Uterus (tissue), 4 donors: Measurements from ENCODE around the gene ST3GAL6. TPM values are rescaled to one million over a fixed set of nuclear protein-coding genes. Genes with fewer than 3 reads are reported as not detected.

Source experiments
- DNase-seq, 2 donors: peaks; one replicate each; pipeline ENCODE4 v3.0.0-alpha.2; 2019 to 2020
- H3K27ac ChIP-seq, 2 donors: fragments of 200-600 bp; sonication (generic); 1 replicate in 1 of 2; 2 replicates in 1 of 2; pipeline ENCODE4 v1.5.1; 2016 to 2018
- H3K27me3 ChIP-seq, 2 donors: fragments of 200-600 bp; sonication (generic); one replicate each; pipeline ENCODE4 v1.5.1; 2018 to 2019; ENCODE audit warnings: control low read depth in 1 of 2
- H3K36me3 ChIP-seq, 2 donors: fragments of 200-600 bp; sonication (generic); one replicate each; pipeline ENCODE4 v1.5.1; 2019; ENCODE audit warnings: control low read depth in 1 of 2
- H3K4me1 ChIP-seq, 2 donors: fragments of 200-600 bp; sonication (generic); one replicate each; pipeline ENCODE4 v1.5.1; 2018 to 2019; ENCODE audit warnings: control low read depth in 1 of 2
- H3K4me3 ChIP-seq, 2 donors: fragments of 200-600 bp; sonication (generic); 1 replicate in 1 of 2; 2 replicates in 1 of 2; pipeline ENCODE4 v1.5.1; 2018 to 2019; ENCODE audit warnings: mild to moderate bottlenecking in 1 of 2
- H3K9me3 ChIP-seq, 2 donors: fragments of 200-600 bp; sonication (generic); one replicate each; pipeline ENCODE4 v1.5.1; 2019; ENCODE audit warnings: control low read depth in 1 of 2
- POLR2A ChIP-seq, 2 donors: fragments of 450-650 bp; IDR thresholded peaks; one replicate each; pipeline ENCODE4 v1.6.1; 2016; ENCODE audit warnings: antibody characterized with exemption in 2 of 2, mild to moderate bottlenecking in 1 of 2, moderate library complexity in 1 of 2
- intact Hi-C: fragments of 100-400 bp; cut with DNase I; formaldehyde crosslinking; loops from one replicate; pipeline ENCODE4 v1.15.1; 2023; ENCODE audit warnings: low total_unique reads
- total RNA-seq, 4 donors: library from RNA; depleted of rRNA in 3 of 4; stranded (reverse); fragments of >200 nt in 3 of 4; gene quantifications; one replicate each; pipeline versions ENCODE4 v1.1.0 to v1.2.4, GENCODE V29; 2014 to 2023
- TF ChIP-seq, protein P1 (sequence below), 4 experiments: fragments of 200-600 bp in 2 of 4; fragments of 450-650 bp in 2 of 4; sonication (generic) in 2 of 4; IDR thresholded peaks; one replicate each; pipeline ENCODE4 v1.5.1; 2016 to 2019; ENCODE audit warnings: antibody characterized with exemption in 4 of 4, mild to moderate bottlenecking in 2 of 4, moderate library complexity in 1 of 4
- donor health status: DM: yes; HTN: yes; CAD: no.

Gene ST3GAL6
- total RNA-seq, 4 donors from 2014 or later = 1.8 to 14.9 (median 9.6) TPM

DNA sequence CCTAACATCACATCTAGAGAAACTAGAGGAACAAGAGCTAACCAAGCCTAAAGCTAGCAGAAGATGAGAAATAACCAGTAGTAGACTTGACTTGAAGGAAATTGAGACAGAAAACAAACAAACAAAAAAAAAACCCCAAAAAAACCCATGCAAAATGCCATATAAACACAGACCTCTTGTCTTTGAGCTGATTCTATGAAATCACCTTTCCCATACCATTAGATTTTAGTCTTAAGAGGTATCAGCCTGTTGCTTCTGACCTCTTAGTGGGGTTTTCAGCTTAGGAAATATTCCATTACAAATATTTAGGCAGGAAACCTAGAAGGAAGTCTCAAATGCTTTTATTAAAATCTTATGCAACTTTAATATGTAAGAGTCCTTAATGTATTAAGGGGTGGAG lies 23.9 kb upstream of the ST3GAL6 start:
- H3K27me3 ChIP-seq = no peaks in the 10 kb centered on the region
- no peaks in the 10 kb centered on the region for H3K9me3 ChIP-seq
- H3K36me3 ChIP-seq = no peaks in the 10 kb centered on the region
- DNase-seq = no peak
- H3K27ac ChIP-seq = no peak overlapping the region
- intact Hi-C loops = no loop called here
- H3K4me1 ChIP-seq = no peaks in the 10 kb centered on the region
- no peak overlapping the region for H3K4me3 ChIP-seq
- TF ChIP-seq, protein P1, sequence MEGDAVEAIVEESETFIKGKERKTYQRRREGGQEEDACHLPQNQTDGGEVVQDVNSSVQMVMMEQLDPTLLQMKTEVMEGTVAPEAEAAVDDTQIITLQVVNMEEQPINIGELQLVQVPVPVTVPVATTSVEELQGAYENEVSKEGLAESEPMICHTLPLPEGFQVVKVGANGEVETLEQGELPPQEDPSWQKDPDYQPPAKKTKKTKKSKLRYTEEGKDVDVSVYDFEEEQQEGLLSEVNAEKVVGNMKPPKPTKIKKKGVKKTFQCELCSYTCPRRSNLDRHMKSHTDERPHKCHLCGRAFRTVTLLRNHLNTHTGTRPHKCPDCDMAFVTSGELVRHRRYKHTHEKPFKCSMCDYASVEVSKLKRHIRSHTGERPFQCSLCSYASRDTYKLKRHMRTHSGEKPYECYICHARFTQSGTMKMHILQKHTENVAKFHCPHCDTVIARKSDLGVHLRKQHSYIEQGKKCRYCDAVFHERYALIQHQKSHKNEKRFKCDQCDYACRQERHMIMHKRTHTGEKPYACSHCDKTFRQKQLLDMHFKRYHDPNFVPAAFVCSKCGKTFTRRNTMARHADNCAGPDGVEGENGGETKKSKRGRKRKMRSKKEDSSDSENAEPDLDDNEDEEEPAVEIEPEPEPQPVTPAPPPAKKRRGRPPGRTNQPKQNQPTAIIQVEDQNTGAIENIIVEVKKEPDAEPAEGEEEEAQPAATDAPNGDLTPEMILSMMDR (IDR thresholded peaks at IDR 0.05) = no peak
- no peak for TF ChIP-seq POLR2A (IDR thresholded peaks at IDR 0.05)

DNA sequence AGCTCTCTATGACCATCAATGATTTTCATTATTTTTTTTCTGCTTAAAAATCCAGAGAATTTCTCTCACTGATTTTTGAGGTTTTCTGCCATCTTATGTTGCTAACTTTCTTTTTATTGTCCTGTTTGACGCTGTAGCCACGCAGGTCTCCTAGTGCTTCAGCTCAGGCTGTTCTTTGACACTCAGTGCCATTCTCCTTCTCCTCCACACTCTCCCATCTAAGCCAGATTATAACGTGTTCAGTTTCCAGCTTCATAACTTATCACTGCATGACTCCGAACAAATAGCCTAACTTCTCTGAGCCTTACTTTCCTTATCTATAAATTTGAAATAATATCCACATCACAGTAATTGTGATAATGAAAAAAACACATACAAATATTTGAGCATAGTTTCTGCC lies 22.8 kb upstream of the ST3GAL6 start:
- no peaks in the 10 kb centered on the region for H3K27me3 ChIP-seq
- intact Hi-C loops = no loop called here
- TF ChIP-seq POLR2A (IDR thresholded peaks at IDR 0.05) = no peak
- TF ChIP-seq, protein P1 (IDR thresholded peaks at IDR 0.05) = no peak
- H3K4me3 ChIP-seq = no peak overlapping the region
- no peak overlapping the region for H3K27ac ChIP-seq
- no peaks in the 10 kb centered on the region for H3K9me3 ChIP-seq
- no peaks in the 10 kb centered on the region for H3K4me1 ChIP-seq
- no peaks in the 10 kb centered on the region for H3K36me3 ChIP-seq
- DNase-seq = no peak

DNA sequence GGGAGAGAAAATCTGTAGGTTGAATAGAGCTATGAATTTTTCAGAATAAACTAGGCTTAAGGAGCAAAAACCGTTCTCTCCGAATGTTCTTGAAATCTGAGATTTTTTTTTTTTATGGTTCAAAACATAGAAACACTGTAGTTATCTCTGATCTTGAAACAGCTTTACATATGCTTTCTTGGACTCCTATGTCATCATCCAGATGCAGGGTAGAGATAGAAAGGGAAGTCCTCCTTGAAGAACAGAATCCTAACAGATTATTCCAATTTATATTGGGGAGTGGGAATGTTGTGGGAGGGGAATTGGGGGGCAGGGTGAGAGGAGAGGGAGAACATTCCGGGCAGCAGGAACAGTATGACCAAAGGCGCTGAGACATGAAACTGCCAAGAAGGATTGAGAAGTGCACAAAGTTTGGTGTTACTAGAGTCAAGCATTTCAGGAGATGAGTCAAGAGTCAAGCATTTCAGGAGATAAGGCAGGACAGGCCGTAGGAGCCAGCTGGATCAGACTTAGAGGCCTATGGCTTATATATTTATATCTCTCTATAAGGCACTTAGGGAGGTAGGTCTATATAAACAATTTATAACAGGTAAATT lies 21.9 kb upstream of the ST3GAL6 start:
- Histone ChIP-seq H3K27me3 (no peaks in the 10 kb centered on the region), H3K4me3 (no peak overlapping the region), H3K36me3 (no peaks in the 10 kb centered on the region), H3K4me1 (no peaks in the 10 kb centered on the region), H3K9me3 (no peaks in the 10 kb centered on the region), H3K27ac (no peak overlapping the region)
- intact Hi-C loops = no loop called here
- no peak for TF ChIP-seq POLR2A (IDR thresholded peaks at IDR 0.05)
- TF ChIP-seq, protein P1 (IDR thresholded peaks at IDR 0.05) = no peak
- DNase-seq = no peak

DNA sequence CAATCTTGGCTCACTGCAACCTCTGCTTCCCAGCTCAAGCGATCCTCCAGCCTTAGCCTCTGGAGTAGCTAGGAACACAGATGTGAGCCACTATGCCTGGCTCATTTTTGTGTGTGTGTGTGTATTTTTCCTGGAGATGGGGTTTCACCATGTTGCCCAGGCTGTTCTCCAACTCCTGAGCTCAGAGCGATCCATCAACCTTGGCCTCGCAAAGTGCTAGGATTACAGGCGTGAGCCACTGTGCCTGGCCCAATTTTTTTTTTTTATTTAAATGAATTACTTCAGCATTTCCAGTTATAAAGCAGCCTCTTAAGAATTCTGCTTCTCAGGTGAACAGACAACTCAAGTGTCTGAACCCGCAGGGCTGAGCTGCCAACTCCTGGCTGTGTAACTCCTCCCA lies 20.1 kb upstream of the ST3GAL6 start:
- no peak for TF ChIP-seq POLR2A (IDR thresholded peaks at IDR 0.05)
- TF ChIP-seq, protein P1 (IDR thresholded peaks at IDR 0.05) = no peak
- intact Hi-C loops = no loop called here
- no peak for DNase-seq

DNA sequence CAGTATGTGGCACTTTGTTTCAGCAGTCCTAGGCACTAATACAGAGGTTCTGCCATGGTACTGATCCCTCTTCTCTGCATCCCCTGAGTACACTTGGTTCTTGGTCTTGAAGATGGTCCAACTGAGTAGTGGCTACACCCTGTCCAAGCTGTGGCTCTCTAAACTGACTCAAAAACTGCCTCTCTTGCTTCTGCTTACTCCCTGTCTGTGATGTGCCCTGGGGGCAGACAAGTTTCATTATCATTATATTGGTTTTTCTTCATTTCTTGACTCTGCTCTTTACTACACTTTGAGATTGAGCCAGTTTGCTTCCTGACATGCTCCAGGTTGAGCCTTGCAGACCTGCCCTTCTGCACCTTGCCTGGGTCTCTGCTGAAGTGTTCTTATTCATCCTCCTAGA lies 18.9 kb upstream of the ST3GAL6 start:
- Histone ChIP-seq H3K4me3 (no peak overlapping the region), H3K27ac (no peak overlapping the region), H3K36me3 (no peaks in the 10 kb centered on the region), H3K4me1 (no peaks in the 10 kb centered on the region), H3K9me3 (no peaks in the 10 kb centered on the region), H3K27me3 (no peaks in the 10 kb centered on the region)
- TF ChIP-seq, protein P1 (IDR thresholded peaks at IDR 0.05) = no peak
- no peak for TF ChIP-seq POLR2A (IDR thresholded peaks at IDR 0.05)
- no peak for DNase-seq
- intact Hi-C loops = no loop called here

More for the DNA sequence above, 20.1 kb upstream of the ST3GAL6 start:
- Histone ChIP-seq H3K27me3 (no peaks in the 10 kb centered on the region), H3K4me1 (no peaks in the 10 kb centered on the region), H3K9me3 (no peaks in the 10 kb centered on the region), H3K36me3 (no peaks in the 10 kb centered on the region), H3K27ac (no peak overlapping the region), H3K4me3 (no peak overlapping the region)
